Myocyte (in vitro differentiated cells): Measurements from ENCODE around the gene CFAP410. TPM values are rescaled to one million over a fixed set of nuclear protein-coding genes. Genes with fewer than 3 reads are reported as not detected.
"Not testable (repeated sequence)": the region's sequence is repeated elsewhere in the genome, so short reads cannot be mapped to it uniquely, and the experiment has no call there.

Source experiments
- DNase-seq: peaks from one replicate; pipeline ENCODE4 v3.0.0-alpha.2; 2012; ENCODE audit warnings: low read depth
- total RNA-seq: library from RNA; depleted of rRNA; stranded (reverse); fragments of >200 nt; gene quantifications from 2 replicates; pipeline ENCODE4 v1.2.3, GENCODE V29; 2014

The CFAP410 gene
- total RNA-seq, 1 donor from 2014 or later, result 28.1 TPM

- no peak for DNase-seq
Measured at GRCh38 chr21:44318489-44319285, 20.5 kb downstream of the CFAP410 start.

- no peak for DNase-seq
Measured at GRCh38 chr21:44317871-44318270, 21.3 kb downstream of the CFAP410 start.

- DNase-seq, result no peak
Measured at GRCh38 chr21:44317241-44317782, 21.9 kb downstream of the CFAP410 start.

GRCh38 chr21:44316277-44316900 is 22.8 kb downstream of the CFAP410 start:
- no peak for DNase-seq

- no peak for DNase-seq
Measured at GRCh38 chr21:44315691-44316203, 23.4 kb downstream of the CFAP410 start.

GRCh38 chr21:44314561-44314960 is 24.6 kb downstream of the CFAP410 start:
- DNase-seq, result no peak

GRCh38 chr21:44314128-44314527 is 25.1 kb downstream of the CFAP410 start:
- no peak for DNase-seq

GRCh38 chr21:44313451-44313850 is 25.7 kb downstream of the CFAP410 start:
- no peak for DNase-seq

- no peak for DNase-seq
Measured at GRCh38 chr21:44312716-44313115, 26.5 kb downstream of the CFAP410 start.

GRCh38 chr21:44312089-44312488 is 27.1 kb downstream of the CFAP410 start:
- DNase-seq, result no peak

GRCh38 chr21:44310628-44311507 is 28.3 kb downstream of the CFAP410 start:
- DNase-seq, result no peak

GRCh38 chr21:44306936-44307704 is 32.1 kb downstream of the CFAP410 start:
- no peak for DNase-seq

GRCh38 chr21:44305691-44306090 is 33.5 kb downstream of the CFAP410 start:
- no peak for DNase-seq

- no peak for DNase-seq
Measured at GRCh38 chr21:44304877-44305293, 34.3 kb downstream of the CFAP410 start.

- no peak for DNase-seq
Measured at GRCh38 chr21:44304011-44304616, 35.1 kb downstream of the CFAP410 start.

- no peak for DNase-seq
Measured at GRCh38 chr21:44303490-44303981, 35.7 kb downstream of the CFAP410 start.

GRCh38 chr21:44302573-44303401 is 36.4 kb downstream of the CFAP410 start:
- not testable (repeated sequence) for DNase-seq

- DNase-seq, result peak; percentile 94
Measured at GRCh38 chr21:44301961-44302406, 37.2 kb downstream of the CFAP410 start.

- peak; percentile 37 for DNase-seq
Measured at GRCh38 chr21:44301141-44301540, 38.0 kb downstream of the CFAP410 start.
